Breast epithelium (tissue), 3 donors: ENCODE results near the gene GPC3.

Experiments used
- CTCF ChIP-seq, 3 donors: fragments of 450-650 bp; IDR thresholded peaks; one replicate each; pipeline ENCODE4 v1.5.1; 2016 to 2017; ENCODE audit warnings: antibody characterized with exemption in 3 of 3, mild to moderate bottlenecking in 3 of 3, moderate library complexity in 3 of 3
- POLR2A ChIP-seq: fragments of 450-650 bp; IDR thresholded peaks from one replicate; pipeline ENCODE4 v1.6.1; 2016; ENCODE audit warnings: antibody characterized with exemption, mild to moderate bottlenecking, moderate library complexity

DNA sequence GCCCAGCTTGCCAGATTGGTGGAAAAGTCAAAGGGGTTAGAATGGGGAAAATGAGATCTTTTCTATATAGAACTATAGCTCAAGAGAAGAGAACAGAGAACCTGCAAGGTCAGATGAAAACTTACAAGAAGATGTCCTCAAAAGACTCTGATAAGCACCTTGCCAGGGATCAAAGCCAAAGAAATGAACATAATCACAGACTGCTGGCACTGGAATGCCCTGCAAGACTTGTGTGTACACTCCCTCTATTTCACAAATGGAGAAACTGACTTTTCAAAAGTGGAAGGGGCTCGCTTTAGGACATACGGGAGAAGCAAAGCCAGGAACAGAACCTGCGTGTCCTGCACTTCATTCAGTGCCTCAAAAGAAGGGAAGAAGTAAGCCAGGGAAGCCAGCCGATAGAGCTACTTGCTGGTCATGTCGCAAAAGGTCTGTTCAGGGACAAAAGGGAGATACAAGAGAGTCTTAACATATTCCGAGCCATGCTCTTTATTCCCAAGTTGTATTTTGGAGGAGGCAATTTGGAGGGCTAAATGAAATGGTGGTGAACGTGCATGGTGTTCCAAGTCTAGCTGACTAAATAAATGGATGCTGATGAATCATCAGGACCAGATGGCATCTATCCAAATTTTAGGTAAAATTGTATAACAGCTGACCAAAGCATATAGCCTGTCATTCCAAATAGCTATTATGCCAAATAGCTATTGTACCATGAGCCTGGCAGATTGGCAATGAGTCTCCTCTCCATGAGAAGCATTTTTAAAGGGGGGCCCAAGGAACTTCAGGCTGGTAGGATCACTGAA is 394.5 kb downstream of the GPC3 start:
- TF ChIP-seq CTCF (IDR thresholded peaks at IDR 0.05) (no peak), POLR2A (no peak)
